GM21447 (cell line): Measurements from ENCODE around the gene THEM4.
"Not testable (repeated sequence)": the region's sequence is repeated elsewhere in the genome, so short reads cannot be mapped to it uniquely, and the experiment has no call there.

Experiments
- ATAC-seq: cut with Tn5 transposase; IDR thresholded peaks from one replicate; pipeline ENCODE4 v1.9.1; 2021; ENCODE audit not compliant: unreplicated experiment

The THEM4 gene

GRCh38 chr1:151897991-151898431, 11.3 kb downstream of the THEM4 start:
- ATAC-seq: no peak

GRCh38 chr1:151893176-151893924, 16.0 kb downstream of the THEM4 start:
- ATAC-seq: no peak

DNA sequence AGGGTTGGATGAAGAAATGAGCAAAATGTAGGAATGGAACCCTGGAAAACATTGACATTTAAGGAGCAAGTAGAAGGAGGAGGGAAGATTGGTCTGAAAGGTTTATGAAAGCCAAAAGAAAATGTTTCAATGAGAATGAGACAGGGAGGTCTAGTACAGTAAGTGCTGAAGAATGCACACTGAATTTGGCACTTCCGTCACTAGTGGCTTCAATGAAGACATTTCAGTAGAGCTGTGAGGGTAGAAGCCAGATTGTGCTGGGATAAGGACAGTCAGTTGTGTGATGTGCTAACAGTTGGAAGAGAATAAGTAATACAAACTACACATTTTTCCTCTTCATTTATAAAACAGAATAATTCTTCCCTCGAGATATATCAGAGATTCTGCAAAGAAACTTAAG, 17.1 kb downstream of the THEM4 start:
- ATAC-seq: no peak

- no peak for ATAC-seq
Observed at GRCh38 chr1:151891512-151891911, 17.8 kb downstream of the THEM4 start.

DNA sequence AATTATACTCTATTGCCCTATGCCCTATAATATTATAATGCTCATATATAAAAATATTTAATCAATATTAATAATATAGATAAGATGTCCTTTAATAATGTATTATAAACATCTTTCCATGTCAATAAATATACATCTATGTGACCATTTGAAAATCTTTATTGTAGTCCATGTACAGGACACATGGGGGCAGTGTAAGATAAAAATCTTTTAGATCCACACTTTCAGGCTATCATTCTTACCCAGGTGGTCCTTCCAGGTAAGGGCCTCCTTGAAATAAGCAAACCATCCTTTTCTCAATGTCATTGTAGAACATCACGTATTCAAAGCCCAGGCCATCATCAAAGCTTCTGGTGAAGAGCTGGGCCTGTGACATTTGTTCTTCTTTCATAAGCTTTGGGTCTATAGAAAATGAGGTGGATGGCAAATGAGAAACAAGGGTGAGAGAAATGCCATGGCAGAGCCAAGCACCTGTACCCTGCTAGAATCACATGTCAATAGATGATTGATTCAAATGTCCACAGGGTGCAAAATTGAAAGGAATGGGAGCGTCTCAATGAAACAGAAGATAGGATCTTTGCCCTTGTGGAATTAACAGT, 20.2 kb downstream of the THEM4 start:
- no peak for ATAC-seq

- no peak for ATAC-seq
Observed at GRCh38 chr1:151887028-151887427, 22.3 kb downstream of the THEM4 start.

- ATAC-seq: no peak
Observed at GRCh38 chr1:151885479-151885878, 23.8 kb downstream of the THEM4 start.

- not testable (repeated sequence) for ATAC-seq
Observed at GRCh38 chr1:151884879-151885278, 24.4 kb downstream of the THEM4 start.

DNA sequence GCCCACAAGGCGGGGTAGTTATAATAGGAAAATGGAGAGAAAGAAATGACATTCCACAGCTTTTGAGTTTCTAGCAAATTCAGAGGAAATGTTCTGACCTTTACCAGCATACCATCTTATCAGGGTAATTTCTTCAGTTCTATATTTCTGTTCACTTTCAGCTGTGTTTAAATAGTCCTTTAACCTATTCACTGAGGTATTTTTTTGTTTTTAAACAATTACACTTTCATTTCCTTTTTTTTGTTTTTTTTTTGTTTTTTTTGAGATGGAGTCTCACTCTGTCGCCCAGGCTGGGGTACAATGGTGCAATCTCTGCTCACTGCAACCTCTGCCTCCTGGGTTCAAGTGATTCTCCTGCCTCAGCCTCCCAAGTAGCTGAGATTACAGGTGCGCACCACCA, 24.9 kb downstream of the THEM4 start:
- not testable (repeated sequence) for ATAC-seq

DNA sequence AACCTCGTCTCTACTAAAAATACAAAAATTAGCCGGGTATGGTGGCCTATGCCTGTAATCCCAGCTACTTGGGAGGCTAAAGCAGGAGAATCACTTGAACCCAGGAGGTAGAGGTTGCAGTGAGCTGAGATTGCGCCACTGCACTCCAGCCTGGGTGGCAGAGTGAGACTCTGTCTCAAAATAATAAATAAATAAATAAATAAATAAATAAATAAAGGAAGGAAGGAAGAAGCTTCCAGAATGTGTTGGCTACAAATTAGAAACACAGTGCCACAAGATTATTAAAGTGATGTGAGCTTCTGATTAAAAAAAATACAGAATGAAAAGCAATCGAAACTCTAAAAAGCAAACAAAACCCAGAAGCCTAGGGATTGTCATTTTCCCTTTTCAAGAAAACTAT, 25.4 kb downstream of the THEM4 start:
- not testable (repeated sequence) for ATAC-seq

- ATAC-seq: not testable (repeated sequence)
Observed at GRCh38 chr1:151882918-151883317, 26.4 kb downstream of the THEM4 start.

DNA sequence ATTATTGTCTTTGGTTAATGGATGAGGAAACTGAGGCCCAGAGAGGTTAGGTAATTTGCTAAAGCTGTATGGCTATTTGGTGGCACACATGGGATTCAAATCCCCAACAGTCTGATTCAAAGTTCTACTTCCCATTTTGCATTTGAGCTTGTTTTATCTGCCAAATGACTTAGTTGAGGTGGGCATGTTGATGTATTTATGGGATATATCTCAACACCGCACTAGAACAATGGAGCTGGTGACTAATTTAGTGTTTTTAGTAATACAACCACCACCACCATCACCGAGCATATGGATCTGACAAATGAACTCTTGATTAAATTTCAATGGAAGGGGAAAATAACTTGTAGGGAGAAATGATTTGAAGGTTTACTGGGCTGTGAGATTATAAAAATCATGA, 26.8 kb downstream of the THEM4 start:
- ATAC-seq: no peak

DNA sequence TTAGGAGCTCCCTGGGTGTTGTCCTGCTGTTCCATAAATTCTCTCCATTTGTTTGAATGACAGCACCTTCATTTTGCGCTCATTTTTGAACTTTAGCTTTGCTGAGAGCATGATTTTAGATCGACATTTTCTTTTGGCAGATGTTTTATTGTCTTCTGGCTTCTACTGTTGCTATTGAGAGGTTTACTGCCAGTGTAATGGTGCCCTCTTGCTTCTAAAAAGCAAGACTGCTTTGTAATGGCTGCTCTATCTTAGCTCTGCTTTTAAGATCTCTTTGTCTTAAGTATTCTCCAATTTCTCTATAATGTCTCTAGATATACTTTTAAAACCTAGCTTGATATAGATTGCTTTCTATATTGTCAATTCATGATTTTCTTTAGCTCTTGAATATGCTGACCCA, 27.8 kb downstream of the THEM4 start:
- ATAC-seq: no peak

DNA sequence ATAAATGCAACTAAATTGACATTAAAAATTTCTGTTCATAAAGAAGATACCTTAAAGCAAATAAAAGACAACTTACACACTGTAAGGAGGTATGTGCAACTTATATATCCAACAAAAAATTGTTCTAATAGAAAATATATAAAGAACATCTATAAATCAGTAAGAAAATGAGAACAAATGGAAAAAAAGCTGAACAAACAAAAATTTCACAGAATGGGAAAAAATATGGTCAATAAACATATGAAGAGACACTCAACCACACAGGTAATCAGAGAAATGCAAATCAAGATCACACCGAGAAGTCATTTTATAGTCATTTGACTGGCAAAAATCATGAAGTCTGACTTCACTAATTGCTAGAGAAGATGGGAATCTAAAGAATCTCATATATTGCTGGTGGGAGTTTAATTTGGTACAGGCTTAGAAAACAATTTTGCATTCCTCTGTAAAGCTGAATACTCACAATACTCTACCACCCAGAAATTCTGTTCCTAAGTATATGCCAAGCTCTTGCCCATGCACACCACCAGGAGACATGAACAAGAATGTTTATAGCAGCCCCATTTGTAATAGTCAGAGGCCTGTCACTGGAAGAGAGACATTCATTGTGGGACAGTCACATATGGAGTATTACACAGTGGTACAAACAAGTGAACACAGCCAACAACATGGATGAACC, 33.8 kb downstream of the THEM4 start:
- no peak for ATAC-seq

- ATAC-seq: not testable (repeated sequence)
Observed at GRCh38 chr1:151872776-151873175, 36.5 kb downstream of the THEM4 start.

DNA sequence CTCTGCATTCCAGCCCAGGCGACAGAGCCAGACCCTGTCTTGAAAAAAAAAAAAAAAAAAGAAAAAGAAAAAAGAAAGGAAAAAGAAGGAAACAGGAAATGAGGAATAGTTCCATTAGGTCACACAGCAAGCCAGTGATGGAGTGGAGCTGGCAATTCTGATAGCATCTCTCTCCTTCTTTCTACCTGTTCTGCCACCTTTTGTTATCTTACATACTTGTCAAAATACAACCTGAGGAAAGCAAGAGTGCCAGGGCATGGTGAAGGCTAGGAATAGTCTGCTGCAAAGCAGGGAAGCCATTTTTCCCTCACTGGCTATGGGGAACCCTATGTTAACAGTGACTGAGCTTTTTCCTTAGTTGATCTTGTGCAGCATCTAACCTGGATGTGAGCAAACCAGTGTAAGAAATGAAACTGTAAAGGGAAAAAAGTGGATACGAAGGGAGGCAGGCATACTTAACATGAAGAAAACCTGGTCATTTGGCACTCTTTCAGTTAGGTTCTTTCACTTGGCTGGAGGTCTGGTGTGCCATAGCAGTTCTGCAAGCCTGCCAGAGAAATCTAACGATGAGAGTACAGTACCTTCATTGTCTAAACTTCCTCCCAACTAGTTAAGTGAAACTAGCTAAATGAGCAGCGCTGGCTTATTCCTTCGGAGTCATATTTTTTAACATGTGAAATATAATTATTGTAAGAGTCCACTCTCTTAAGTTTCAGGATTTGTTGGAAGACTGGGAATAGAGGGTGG, 37.9 kb downstream of the THEM4 start:
- no peak for ATAC-seq

DNA sequence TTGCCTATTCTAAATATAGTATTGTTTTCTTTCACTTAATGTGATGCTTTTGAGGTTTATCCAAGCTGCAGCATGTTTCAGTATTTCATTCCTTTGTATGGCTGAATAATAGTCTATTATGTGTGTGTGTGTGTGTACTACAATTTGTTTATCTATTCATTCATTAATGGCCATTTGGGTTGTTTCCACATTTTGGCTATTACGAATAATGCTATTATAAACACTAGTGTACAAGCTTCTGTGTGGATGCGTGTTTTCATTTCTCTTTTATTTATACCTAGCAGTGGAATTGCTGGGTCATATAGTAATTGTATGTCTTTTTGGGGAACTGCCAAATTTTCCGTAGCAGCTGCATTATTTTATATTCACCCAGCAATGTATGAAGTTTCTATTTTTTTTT, 40.8 kb downstream of the THEM4 start:
- ATAC-seq: no peak

- no peak for ATAC-seq
Observed at GRCh38 chr1:151867765-151868411, 41.4 kb downstream of the THEM4 start.

GRCh38 chr1:151867321-151867720, 42.0 kb downstream of the THEM4 start:
- no peak for ATAC-seq

DNA sequence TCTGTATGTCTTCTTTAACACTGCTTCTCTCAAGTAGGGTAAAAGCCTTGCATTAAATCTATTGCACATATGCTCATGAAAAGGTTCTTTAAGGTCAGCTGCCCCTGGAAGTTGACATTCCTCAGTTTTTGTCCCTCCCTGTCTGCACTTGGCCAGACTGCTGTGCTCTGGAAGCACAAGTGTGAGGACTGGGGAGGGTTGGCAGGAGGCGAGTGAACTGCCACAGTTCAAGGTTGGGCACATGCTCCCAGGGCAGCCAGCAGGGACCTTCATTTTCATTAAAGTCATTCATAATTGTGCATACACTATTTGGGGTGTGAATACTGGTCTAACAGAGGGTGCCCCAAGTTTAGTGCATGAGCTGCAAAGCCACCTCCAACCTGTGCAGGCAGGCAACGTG, 44.9 kb downstream of the THEM4 start:
- ATAC-seq: no peak

GRCh38 chr1:151862604-151863003, 46.7 kb downstream of the THEM4 start:
- ATAC-seq: no peak
